ENCODE data around the gene ITGB7. TPM values are rescaled to one million over a fixed set of nuclear protein-coding genes. Genes with fewer than 3 reads are reported as not detected.
A peak's percentile ranks its signal among the peaks of the same experiment; 100 is the strongest.

Gene ITGB7
- polyA plus RNA-seq, 3 donors, result 24.1 to 33.1 (median 28.4) TPM

GRCh38 chr12:53254816-53255545 lies 47.9 kb upstream of the ITGB7 start:
- intact Hi-C loops (cut with micrococcal nuclease), result loop anchor here in 1 of 2 donors (5.0 kb wide), 1 partner anchor 38 kb away; no protein-coding TSS in a partner anchor
- Mint-ChIP-seq H3K36me3 (peaks cover 12 to 23% of the 10 kb centered on the region in 2 donors), H3K4me1 (peaks cover 42% of the 10 kb centered on the region), H3K9me3 (no peaks in the 10 kb centered on the region), H3K4me3 (no peak overlapping the region), H3K27ac (peak overlapping the region in 3 of 7 donors; percentile 6 to 54 (median 50)), H3K27me3 (ENCODE audit: low read depth in 3 of 3) (no peaks in the 10 kb centered on the region)
- Histone ChIP-seq H3K79me2 (ENCODE audit: insufficient read depth, low read length) (peaks cover 32% of the 10 kb centered on the region), H3K27ac (ENCODE audit: low read depth in 1 of 2, low read length in 2 of 2) (peak overlapping the region in 1 of 2 donors; percentile 34), H3K4me1 (ENCODE audit: control insufficient read depth in 1 of 2, insufficient read depth in 2 of 2, low read length in 2 of 2) (peaks cover 30 to 45% of the 10 kb centered on the region in 2 donors), H2AFZ (ENCODE audit: insufficient read depth, low read depth, low read length, poor library complexity, severe bottlenecking) (no peak overlapping the region), H3K9ac (ENCODE audit: insufficient read depth, low read length, poor library complexity, severe bottlenecking) (no peak overlapping the region), H3K9me3 (replicated peaks in 1 of 2; ENCODE audit: control insufficient read depth in 1 of 2, insufficient read depth in 1 of 2, low read length in 2 of 2) (no peaks in the 10 kb centered on the region), H4K20me1 (ENCODE audit: insufficient read depth, low read length) (peaks cover 19% of the 10 kb centered on the region), H3K4me2 (replicated peaks; ENCODE audit: extremely low read depth, low read length, poor library complexity, severe bottlenecking) (no peak overlapping the region), H3K36me3 (replicated peaks in 1 of 2; ENCODE audit: control insufficient read depth in 1 of 2, insufficient read depth in 2 of 2, low read length in 2 of 2) (peaks cover 8 to 22% of the 10 kb centered on the region in 2 donors), H3K4me3 (replicated peaks in 1 of 3; ENCODE audit: low read depth in 2 of 3, low read length in 3 of 3) (no peak overlapping the region), H3K27me3 (ENCODE audit: control insufficient read depth in 2 of 2, insufficient read depth in 2 of 2, low read length in 2 of 2) (no peaks in the 10 kb centered on the region)
- 100% methylated on average over 1 of the region's 1 CpG for WGBS (ENCODE audit: insufficient coverage)
- no peak for DNase-seq
- TF ChIP-seq, protein P1, sequence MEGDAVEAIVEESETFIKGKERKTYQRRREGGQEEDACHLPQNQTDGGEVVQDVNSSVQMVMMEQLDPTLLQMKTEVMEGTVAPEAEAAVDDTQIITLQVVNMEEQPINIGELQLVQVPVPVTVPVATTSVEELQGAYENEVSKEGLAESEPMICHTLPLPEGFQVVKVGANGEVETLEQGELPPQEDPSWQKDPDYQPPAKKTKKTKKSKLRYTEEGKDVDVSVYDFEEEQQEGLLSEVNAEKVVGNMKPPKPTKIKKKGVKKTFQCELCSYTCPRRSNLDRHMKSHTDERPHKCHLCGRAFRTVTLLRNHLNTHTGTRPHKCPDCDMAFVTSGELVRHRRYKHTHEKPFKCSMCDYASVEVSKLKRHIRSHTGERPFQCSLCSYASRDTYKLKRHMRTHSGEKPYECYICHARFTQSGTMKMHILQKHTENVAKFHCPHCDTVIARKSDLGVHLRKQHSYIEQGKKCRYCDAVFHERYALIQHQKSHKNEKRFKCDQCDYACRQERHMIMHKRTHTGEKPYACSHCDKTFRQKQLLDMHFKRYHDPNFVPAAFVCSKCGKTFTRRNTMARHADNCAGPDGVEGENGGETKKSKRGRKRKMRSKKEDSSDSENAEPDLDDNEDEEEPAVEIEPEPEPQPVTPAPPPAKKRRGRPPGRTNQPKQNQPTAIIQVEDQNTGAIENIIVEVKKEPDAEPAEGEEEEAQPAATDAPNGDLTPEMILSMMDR (IDR thresholded peaks at IDR 0.05), result no peak

- no peaks in the 10 kb centered on the region for H3K9me3 Mint-ChIP-seq
- intact Hi-C loops (cut with micrococcal nuclease), result loop anchor here in 1 of 2 donors (5.0 kb wide), 1 partner anchor 36 kb away; no protein-coding TSS in a partner anchor
- Histone ChIP-seq H3K4me2 (replicated peaks; ENCODE audit: extremely low read depth, low read length, poor library complexity, severe bottlenecking) (peak overlapping the region; percentile 99), H3K36me3 (replicated peaks in 1 of 2; ENCODE audit: control insufficient read depth in 1 of 2, insufficient read depth in 2 of 2, low read length in 2 of 2) (peaks cover 8 to 22% of the 10 kb centered on the region in 2 donors), H3K4me3 (replicated peaks in 1 of 3; ENCODE audit: low read depth in 2 of 3, low read length in 3 of 3) (peak overlapping the region in 1 of 3 experiments; percentile 98), H3K4me1 (ENCODE audit: control insufficient read depth in 1 of 2, insufficient read depth in 2 of 2, low read length in 2 of 2) (peaks cover 30 to 45% of the 10 kb centered on the region in 2 donors), H3K9me3 (replicated peaks in 1 of 2; ENCODE audit: control insufficient read depth in 1 of 2, insufficient read depth in 1 of 2, low read length in 2 of 2) (no peaks in the 10 kb centered on the region), H4K20me1 (ENCODE audit: insufficient read depth, low read length) (peaks cover 19% of the 10 kb centered on the region), H3K27ac (ENCODE audit: low read depth in 1 of 2, low read length in 2 of 2) (peak overlapping the region in 1 of 2 donors; percentile 93), H2AFZ (ENCODE audit: insufficient read depth, low read depth, low read length, poor library complexity, severe bottlenecking) (no peak overlapping the region), H3K27me3 (ENCODE audit: control insufficient read depth in 2 of 2, insufficient read depth in 2 of 2, low read length in 2 of 2) (no peaks in the 10 kb centered on the region), H3K79me2 (ENCODE audit: insufficient read depth, low read length) (peaks cover 32% of the 10 kb centered on the region), H3K9ac (ENCODE audit: insufficient read depth, low read length, poor library complexity, severe bottlenecking) (no peak overlapping the region)
- H3K27me3 Mint-ChIP-seq (ENCODE audit: low read depth in 3 of 3), result no peaks in the 10 kb centered on the region
- TF ChIP-seq, protein P1 (IDR thresholded peaks at IDR 0.05), result no peak
- WGBS (ENCODE audit: insufficient coverage), result 98% methylated on average over 13 of the region's 13 CpGs
- H3K4me3 Mint-ChIP-seq, result peak overlapping the region; percentile 94 to 98
- no peak for DNase-seq
- H3K27ac Mint-ChIP-seq, result peak overlapping the region in 4 of 7 donors; percentile 69 to 97 (median 96)
- H3K4me1 Mint-ChIP-seq, result peaks cover 41% of the 10 kb centered on the region
- H3K36me3 Mint-ChIP-seq, result peaks cover 12 to 23% of the 10 kb centered on the region in 2 donors
Measured at GRCh38 chr12:53253298-53253697, 46.2 kb upstream of the ITGB7 start.

All from CD14-positive monocyte (primary cell).